Stimulated activated CD4-positive, alpha-beta T cell treated with anti-CD3 and anti-CD28 coated beads, Interleukin-2, amount 100 ng/mL, for 48 hours (primary cell): ENCODE results near the gene KIF2B.
"Not testable (repeated sequence)": the region's sequence is repeated elsewhere in the genome, so short reads cannot be mapped to it uniquely, and the experiment has no call there.

Experiments used
- DNase-seq, 2 donors: peaks; one replicate each; pipeline ENCODE4 v3.0.0-alpha.2; 2020

KIF2B gene

DNA sequence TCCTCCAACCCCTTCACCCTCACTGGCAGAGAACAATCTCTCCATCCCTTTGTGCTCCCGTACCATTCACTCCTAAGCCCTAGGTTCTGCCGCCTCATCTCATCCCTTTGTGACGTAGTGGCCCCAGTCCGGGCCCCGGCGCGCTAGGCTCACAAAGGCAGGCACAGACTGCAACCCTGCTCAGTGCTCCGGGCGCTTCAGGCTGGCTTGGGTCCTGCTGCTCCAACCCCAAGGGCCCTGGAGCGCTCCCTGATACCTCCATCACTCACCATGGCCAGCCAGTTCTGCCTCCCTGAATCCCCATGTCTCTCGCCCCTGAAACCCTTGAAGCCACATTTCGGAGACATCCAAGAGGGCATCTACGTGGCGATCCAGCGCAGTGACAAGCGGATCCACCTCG is at the start of gene KIF2B:
KIF2B (plus strand) TSS at position 164 of the 400 bp plus-strand sequence; CDS start at position 271, 107 bp downstream.
- no peak for DNase-seq

GRCh38 chr17:53780320-53780719 is 42.4 kb upstream of the KIF2B start:
- DNase-seq: no peak

GRCh38 chr17:53791551-53791950 is 31.2 kb upstream of the KIF2B start:
- DNase-seq: no peak

DNA sequence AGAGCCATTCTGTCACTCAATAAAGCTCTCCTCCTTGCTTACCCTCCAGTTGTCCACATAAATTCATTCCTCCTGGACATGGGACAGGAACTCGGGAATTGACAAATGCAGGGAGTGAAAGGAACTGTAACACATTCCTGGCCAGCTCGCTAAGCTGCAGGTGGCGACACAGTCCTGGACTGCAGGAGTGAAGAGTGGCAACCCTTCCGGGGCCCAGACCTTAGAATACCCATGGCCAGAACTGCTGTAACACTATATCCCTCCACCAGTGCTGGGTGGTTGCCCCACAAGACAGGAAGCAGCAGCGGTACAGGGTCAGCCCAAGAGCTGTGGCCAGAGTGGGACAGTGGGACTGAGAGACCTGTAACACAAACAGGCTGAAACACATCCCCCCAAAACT is 30.3 kb upstream of the KIF2B start:
- DNase-seq: no peak

DNA sequence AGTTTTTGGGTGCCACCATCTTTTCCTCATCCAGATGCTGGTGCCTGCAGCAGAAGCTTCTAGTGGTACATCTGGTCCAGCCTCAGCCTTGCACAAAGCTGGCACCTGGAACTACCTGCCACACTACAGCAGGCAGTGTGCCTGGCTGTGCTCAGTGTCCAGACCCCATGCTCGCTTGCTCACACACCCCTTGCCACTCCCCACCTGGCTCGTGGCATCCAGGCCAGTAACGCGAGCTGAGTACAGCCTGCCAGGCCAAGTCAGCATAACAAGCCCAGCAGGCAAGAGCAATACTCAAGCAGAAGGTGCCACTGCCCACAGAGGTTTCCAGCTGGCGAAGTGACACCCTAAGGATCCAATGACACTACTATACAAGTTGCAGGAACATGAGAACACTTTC is 29.7 kb upstream of the KIF2B start:
- no peak for DNase-seq

GRCh38 chr17:53794875-53795274 is 27.9 kb upstream of the KIF2B start:
- no peak for DNase-seq

DNA sequence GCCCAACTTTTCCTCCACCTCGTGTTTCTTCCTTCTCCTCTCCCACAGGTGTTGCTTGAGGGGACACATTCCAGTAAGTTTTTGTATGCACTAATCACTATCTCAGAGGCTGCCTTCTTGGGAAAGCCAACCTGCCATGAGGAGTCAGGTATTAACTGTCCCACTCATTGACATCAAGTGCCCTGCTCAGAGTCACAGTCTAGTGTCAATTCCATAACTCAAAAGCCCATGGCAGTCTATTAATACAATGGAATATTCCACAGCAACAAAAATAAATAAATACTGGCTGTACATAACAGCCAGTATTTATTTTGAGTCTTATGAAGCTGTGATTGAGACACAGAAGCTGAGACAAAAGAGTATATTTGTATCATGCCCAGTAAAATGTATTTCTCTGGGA is 26.1 kb upstream of the KIF2B start:
- DNase-seq: no peak

- no peak for DNase-seq
These were observed 25.2 kb upstream of the KIF2B start for GRCh38 chr17:53797501-53797900.

DNA sequence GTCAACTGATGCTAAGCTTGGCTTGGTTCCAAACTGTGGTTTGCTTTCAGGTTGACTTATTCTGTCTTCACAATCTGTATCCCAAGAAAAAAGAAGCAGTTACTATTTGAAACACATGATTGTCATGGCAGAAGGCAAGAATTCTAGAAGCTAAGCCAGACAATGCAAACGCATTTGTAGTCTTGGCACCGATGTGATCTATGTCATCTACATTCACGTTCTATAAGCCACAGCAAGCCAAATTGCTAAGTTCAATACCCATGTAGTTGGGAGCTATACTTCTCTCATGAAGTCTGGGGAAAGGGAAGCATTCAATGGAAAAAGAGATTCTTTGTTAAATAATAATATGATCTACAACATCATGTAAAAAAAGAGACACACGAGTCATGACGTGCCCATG is 18.3 kb upstream of the KIF2B start:
- no peak for DNase-seq

- DNase-seq: no peak
These were observed 16.3 kb upstream of the KIF2B start for GRCh38 chr17:53806473-53806872.

DNA sequence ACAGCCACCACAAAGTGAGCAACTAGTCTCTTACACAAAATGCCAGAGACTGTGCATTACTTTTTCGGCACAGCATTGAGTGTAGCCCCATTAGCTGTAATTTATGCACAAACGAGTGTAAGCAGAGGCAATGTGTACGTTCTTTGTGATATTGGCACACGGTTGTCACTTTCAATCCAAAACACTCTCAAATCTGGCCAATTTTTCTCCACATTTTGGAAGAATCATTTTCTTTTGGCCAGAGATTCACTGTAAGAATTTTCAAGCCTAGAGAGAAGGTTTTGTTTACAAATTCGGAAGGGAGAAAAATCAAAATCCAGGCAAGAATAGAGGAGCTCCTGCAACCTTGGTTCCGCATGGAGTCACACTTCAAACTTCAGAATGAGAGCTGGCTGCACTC is 15.4 kb upstream of the KIF2B start:
- no peak for DNase-seq

- DNase-seq: no peak
These were observed 4.5 kb upstream of the KIF2B start for GRCh38 chr17:53818271-53818670.

DNA sequence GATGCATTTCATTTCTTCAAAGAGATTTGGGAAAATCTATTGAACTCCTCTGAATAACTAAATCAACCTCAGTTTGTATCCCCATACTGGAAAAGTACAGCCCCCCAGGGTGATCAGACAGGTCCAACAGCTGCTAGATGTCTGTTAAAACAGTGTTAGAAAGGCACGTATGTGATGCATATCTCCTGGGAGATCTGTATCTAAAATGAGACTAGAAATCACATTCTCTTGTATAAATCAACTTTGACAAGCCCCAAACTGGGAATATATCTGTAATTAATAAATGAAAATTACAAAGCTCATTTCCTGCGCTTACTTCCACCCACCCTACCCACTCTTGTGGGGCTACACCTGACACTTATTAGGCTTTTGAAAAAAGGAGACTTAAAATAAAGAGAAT is 3.8 kb upstream of the KIF2B start:
- no peak for DNase-seq

DNA sequence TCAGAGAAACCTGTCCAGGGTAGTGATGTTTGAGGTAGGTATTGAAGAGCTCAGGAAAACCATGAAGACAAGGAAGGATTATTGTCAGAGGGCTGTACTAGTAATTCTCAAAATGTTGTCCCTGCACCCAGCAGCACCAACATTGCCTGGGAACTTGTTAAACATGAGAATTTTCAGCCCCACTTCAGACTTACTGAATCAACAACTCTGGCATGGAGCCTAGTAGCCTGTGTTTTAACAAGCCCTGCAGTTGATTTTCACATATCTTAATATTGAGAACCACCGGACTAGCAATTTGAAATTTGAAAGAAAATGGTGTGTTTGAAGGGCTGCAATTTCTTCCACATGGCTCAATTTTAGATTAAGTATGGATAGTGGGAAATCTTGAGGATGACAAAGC is 2.8 kb upstream of the KIF2B start:
- no peak for DNase-seq

GRCh38 chr17:53823341-53824050 is 769 bp downstream of the KIF2B start:
- no peak for DNase-seq

GRCh38 chr17:53834771-53835170 is 12.0 kb downstream of the KIF2B start:
- DNase-seq: not testable (repeated sequence)

DNA sequence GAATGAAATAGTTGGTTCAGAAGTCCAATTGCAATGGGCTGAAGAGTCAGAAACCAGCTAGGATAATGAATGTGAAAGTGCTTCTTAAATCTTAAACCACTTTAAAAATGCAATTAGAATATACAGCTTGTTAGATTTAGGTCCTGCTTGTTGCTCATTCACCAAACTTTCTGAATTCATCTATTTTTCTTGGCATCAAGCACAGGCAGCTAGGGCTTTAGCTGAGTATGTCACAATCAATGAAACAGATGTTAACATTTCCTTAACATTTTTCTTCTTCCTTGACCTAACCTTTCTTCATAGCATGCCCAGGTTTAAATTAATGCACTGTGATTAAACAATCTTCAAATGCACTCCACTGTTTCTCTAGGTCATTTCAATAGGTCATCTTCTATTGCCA is 14.4 kb downstream of the KIF2B start:
- DNase-seq: no peak

DNA sequence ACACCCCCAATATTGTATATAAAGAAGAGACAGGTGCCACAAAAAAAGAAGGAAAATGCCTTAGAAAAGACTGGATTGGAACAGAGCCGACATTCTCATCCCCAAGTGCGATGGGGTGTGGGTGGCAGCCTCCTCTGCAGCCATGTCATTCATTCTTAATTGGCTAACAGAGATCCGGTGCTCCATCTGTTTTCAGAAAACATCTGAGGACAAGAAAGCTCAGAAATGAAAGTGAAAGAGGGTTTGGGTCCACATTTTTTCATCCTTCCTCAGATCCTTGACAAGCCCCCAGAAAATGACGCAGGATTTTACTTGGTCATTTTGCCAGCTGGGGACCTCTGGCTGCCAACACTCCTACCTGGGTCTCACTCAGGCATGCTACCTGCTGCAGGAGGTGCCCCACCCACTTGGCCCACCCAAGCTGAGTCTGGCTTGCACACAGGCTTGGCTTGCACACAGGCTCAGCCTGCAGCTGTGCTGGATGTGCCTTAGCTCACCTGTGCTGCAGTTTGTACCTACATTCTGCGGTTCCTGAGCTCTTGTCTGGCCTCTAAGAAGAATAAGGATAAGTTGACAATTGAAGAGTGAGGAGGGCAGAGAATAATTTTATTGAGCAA is 21.9 kb downstream of the KIF2B start:
- no peak for DNase-seq

DNA sequence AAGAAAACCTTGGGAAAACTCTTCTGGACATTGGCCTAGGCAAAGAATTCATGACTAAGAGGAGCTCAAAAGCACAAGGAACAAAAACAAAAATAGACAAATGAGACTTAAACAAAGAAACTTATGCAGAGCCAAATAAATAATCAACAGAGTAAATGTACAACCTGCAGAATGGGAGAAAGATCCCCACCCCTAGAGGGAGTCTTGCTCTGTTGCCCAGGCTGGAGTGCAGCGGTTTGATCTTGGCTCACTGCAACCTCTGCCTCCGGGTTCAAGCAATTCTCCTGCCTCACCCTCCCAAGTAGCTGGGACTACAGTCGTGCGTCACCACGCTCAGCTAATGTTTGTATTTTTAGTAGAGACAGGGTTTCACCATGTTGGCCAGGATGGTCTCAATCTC is 48.4 kb downstream of the KIF2B start:
- not testable (repeated sequence) for DNase-seq
